Progenitor cell of endocrine pancreas (in vitro differentiated cells): Measurements from ENCODE around the gene ANKMY1. TPM values are rescaled to one million over a fixed set of nuclear protein-coding genes. Genes with fewer than 3 reads are reported as not detected.

Experiments used
- DNase-seq: peaks from one replicate; pipeline ENCODE4 v3.0.0; 2021; ENCODE audit warnings: low spot score; ENCODE audit not compliant: unreplicated experiment
- H3K27ac Mint-ChIP-seq: 2 replicates; pipeline ENCODE4 v1.8.0; 2021; ENCODE audit warnings: mild to moderate bottlenecking, moderate library complexity, mixed read lengths
- H3K27me3 Mint-ChIP-seq: 2 replicates; pipeline ENCODE4 v1.8.0; 2021; ENCODE audit warnings: mixed read lengths
- H3K36me3 Mint-ChIP-seq: 2 replicates; pipeline ENCODE4 v1.8.0; 2022; ENCODE audit warnings: mixed read lengths; ENCODE audit not compliant: insufficient read depth
- H3K4me1 Mint-ChIP-seq: 2 replicates; pipeline ENCODE4 v1.8.0; 2021; ENCODE audit warnings: low read depth, mixed read lengths
- H3K4me3 Mint-ChIP-seq: 2 replicates; pipeline ENCODE4 v1.8.0; 2021; ENCODE audit warnings: low read depth, mild to moderate bottlenecking, moderate library complexity, mixed read lengths
- H3K9me3 Mint-ChIP-seq: 2 replicates; pipeline ENCODE4 v1.8.0; 2021; ENCODE audit warnings: low read depth, mixed read lengths
- CTCF ChIP-seq: fragments of 200-600 bp; sonication (generic); IDR thresholded peaks from one replicate; pipeline ENCODE4 v1.5.0; 2021; ENCODE audit warnings: antibody characterized with exemption, mild to moderate bottlenecking; ENCODE audit not compliant: unreplicated experiment
- total RNA-seq: library from RNA; stranded (reverse); gene quantifications from 2 replicates; pipeline ENCODE4 v1.2.1, GENCODE V29; 2021

Gene ANKMY1
- total RNA-seq, 1 donor from 2014 or later, result 29.2 TPM

DNA sequence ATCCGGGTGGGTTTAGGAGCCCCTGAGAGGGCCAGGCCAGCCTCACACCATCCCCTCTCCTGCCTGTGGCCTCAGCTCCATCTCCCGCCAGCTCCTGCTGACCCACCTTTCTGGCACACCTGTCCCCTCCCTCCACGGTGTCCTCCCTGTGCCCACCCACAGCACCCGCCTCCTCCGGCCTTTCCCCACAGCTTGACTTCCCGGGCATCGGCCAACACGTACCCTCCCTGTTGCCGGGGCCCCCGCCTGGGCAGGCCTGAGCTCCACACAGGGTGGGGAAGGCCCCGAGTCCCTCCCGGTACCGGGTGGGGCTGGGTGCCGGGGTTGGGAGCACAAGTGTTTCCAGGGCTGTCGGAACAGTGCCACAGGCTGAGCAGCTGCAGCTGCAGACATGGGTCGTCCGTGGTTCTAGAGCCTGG, 115.8 kb downstream of the ANKMY1 start:
- H3K27ac Mint-ChIP-seq, result no peak overlapping the region

DNA sequence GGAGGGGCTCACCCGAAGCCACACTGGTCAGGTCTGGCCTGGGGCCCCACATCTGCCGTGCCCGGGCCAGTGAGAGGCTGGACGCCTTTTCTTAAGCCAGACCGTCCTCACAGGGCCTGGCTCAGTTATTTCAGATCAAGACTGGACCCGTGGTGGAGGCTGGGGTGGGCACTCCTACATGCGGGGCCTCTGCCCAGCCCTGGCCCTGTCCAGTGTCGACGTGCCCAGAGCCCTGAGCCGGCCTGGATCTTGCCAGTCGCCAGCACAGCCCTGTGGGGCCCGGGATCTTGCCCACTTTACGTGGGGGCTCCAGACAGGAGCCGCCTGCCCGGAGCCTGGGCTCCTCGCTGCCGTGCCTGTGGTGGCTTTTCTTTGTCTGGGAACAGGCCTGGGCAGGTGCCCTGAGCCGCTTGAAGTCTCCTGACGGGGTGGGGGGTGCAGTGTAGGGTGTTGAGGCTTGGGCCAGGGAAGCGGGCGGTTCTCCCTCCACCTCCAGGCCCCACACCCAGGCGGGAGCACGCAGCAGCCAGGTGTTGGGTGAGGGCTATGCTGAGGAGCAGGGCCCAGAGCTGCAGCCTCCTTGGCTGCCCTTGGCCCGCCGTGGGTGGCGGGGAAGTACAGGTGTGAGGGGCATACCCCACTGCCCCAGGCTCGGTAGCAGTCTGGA, 116.3 kb downstream of the ANKMY1 start:
- H3K4me1 Mint-ChIP-seq, result no peaks in the 10 kb centered on the region
- H3K4me3 Mint-ChIP-seq, result no peak overlapping the region
- no peaks in the 10 kb centered on the region for H3K36me3 Mint-ChIP-seq
- peaks cover 3% of the 10 kb centered on the region for H3K27me3 Mint-ChIP-seq
- DNase-seq, result no peak
- no peaks in the 10 kb centered on the region for H3K9me3 Mint-ChIP-seq
- no peak for TF ChIP-seq CTCF
- no peak overlapping the region for H3K27ac Mint-ChIP-seq

More for the DNA sequence above, 115.8 kb downstream of the ANKMY1 start:
- H3K4me3 Mint-ChIP-seq, result no peak overlapping the region
- TF ChIP-seq CTCF, result no peak
- no peaks in the 10 kb centered on the region for H3K4me1 Mint-ChIP-seq
- DNase-seq, result no peak
- no peaks in the 10 kb centered on the region for H3K36me3 Mint-ChIP-seq
- peaks cover 3% of the 10 kb centered on the region for H3K27me3 Mint-ChIP-seq
- H3K9me3 Mint-ChIP-seq, result no peaks in the 10 kb centered on the region

DNA sequence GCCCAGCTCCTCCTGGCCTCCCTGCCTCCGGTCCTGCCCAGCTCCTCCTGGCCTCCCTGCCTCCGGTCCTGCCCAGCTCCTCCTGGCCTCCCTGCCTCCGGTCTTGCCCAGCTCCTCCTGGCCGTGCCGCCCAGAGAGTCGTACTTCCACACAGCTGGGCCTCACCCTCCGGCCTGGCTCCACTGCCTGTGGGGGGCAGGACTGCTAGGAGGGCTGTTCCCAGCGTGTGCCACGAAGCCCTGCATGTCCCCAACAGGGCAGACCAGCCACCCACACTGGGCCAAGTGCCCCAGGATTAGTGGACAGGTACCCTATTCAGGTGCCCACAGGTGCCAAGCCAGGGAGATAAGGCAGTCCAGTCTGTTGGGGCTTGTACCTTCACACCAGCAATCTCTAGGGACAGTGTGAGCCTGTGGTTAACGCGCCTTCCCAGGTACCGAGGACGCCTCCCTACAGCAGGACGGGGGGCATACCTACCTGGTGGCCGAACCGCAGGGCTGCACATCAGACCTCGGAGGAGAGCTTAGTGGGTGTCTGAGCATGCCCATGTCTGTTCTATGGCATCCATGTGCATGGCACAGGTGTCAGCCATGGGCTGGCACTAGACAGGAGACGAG, 117.0 kb downstream of the ANKMY1 start:
- Mint-ChIP-seq H3K4me1 (no peaks in the 10 kb centered on the region), H3K36me3 (no peaks in the 10 kb centered on the region), H3K4me3 (no peak overlapping the region), H3K27me3 (peaks cover 3% of the 10 kb centered on the region), H3K27ac (no peak overlapping the region), H3K9me3 (no peaks in the 10 kb centered on the region)
- DNase-seq, result no peak
- TF ChIP-seq CTCF, result no peak

DNA sequence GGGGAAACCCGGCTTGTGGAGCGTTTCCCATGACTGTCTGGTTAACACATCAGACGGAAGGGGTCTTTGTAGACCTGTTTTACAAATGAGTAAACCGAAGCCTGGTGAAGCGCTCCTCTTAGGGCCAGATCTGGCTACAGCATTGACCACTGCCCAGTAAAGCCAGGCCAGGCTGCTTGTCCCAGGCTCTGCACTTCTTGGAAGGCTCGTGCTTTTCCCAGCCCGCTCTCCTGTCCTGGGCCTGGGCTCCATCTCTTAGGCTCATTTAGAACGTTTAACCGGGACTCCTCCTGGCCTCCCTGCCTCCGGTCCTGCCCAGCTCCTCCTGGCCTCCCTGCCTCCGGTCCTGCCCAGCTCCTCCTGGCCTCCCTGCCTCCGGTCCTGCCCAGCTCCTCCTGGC, 117.5 kb downstream of the ANKMY1 start:
- no peak overlapping the region for H3K27ac Mint-ChIP-seq
- H3K9me3 Mint-ChIP-seq, result no peaks in the 10 kb centered on the region
- no peak overlapping the region for H3K4me3 Mint-ChIP-seq
- no peaks in the 10 kb centered on the region for H3K4me1 Mint-ChIP-seq
- H3K36me3 Mint-ChIP-seq, result no peaks in the 10 kb centered on the region
- no peak for DNase-seq
- H3K27me3 Mint-ChIP-seq, result peaks cover 3% of the 10 kb centered on the region
- TF ChIP-seq CTCF, result no peak

GRCh38 chr2:240439698-240440151, 118.1 kb downstream of the ANKMY1 start:
- DNase-seq, result no peak
- TF ChIP-seq CTCF, result no peak
- Mint-ChIP-seq H3K9me3 (no peaks in the 10 kb centered on the region), H3K4me1 (no peaks in the 10 kb centered on the region), H3K36me3 (no peaks in the 10 kb centered on the region), H3K27ac (no peak overlapping the region), H3K4me3 (no peak overlapping the region), H3K27me3 (peaks cover 3% of the 10 kb centered on the region)
